ACHN (cell line): ENCODE measurements around the gene ARRDC2.
A peak's percentile ranks its signal among the peaks of the same experiment; 100 is the strongest.

Source experiments
- DNase-seq: peaks from one replicate; pipeline ENCODE4 v3.0.0-alpha.2; 2015
- in situ Hi-C: cut with HindIII; loops from 2 replicates; pipeline ENCODE4 v1.10.0; 2017; ENCODE audit warnings: low sequenced_read_pairs, low pct_ligation_motif_present, low pct_unique_long_range_greater_than_20kb

Gene ARRDC2

DNA sequence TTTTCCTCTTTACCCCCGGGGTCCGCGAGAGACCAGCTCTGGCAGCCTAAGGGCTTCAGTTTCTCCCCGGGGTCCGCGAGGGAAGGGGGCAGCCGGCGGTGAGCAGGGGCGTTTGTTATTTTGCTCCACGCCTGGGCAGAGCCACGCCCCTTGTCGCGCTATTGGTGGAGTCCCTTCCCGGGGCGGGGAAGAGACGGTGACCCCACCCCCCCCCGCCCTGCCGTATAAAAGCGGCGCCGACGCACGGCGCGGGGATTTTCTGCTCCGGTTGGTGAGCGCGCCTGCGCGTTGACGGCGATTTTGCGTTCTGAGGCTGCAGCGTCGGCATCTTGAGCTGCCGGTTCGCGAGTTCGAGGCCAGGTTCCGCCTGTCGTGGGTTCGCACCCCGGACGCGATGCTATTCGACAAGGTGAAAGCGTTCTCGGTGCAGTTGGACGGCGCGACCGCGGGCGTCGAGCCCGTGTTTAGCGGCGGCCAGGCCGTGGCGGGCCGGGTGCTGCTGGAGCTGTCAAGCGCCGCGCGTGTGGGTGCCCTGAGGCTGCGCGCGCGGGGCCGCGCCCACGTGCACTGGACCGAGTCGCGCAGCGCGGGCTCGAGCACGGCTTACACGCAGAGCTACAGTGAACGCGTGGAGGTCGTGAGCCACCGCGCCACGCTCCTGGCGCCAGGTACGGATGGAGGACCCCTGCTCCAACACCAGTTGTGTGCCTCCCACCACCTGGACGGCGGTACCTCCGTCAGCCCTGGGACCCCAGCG lies at the start of gene ARRDC2:
Gene ARRDC2, plus strand, starts transcription at position 254 of the 757 bp plus-strand sequence. Its CDS starts 141 bp downstream, at position 395.
- DNase-seq, result peak; percentile 85
- in situ Hi-C loops, result no loop called here

DNA sequence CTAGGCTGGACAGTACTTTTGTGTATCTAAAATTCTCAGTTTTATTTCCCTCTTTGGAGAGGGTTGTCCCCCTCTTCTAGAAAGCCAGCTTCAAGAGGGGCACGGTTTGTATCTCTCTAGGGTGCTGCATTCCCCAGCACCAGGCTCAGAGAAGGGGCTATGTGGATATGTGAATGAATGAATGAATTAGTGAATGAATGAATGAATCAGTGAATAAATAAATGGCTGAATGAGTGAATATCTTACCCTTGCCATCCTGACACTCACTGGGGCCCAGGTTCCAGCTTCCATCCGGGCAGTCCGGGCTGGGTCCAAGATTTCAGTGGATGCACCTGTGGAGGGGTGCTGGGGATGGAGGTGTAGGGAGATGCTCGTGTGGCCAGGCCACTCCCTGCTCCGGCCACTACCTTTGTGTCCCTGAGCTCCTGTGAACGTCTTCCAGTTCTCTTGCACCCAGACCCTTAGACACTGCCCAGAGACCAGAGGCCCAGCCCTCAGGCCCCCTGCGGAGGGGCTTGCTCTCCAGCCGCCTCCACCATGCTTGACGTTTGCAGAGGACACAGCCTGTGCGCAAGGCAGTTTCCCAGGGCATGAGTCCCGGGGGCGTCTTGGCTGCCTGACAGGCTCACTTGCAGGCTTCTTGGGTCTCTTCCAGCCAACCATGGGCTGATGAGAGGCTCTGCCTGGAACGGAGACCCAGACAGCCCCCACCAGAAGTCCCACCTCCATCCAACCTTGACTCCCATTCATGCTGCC lies 43.9 kb upstream of the ARRDC2 start:
- no peak for DNase-seq
- in situ Hi-C loops, result no loop called here

- in situ Hi-C loops, result no loop called here
- DNase-seq, result no peak
Measured at GRCh38 chr19:17965370-17966128, 42.4 kb upstream of the ARRDC2 start.

DNA sequence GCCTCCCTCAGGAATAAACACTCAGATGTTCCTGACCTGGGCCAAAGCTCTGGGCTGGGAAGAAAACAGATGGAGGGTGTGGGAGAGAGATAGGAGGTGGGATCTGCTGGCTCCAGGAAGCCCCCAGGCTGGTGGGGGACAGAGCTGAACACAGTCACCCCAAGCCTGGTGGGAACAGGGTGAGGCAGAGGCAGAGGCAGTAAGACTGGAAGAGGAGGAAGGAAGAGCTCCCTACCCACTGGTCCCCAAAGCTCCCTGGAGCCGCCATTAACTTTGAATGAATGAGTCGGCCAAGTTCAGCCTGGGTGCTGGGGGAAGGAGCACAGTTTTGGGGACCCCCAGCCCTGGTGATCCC lies 41.9 kb upstream of the ARRDC2 start:
- in situ Hi-C loops, result no loop called here
- no peak for DNase-seq

DNA sequence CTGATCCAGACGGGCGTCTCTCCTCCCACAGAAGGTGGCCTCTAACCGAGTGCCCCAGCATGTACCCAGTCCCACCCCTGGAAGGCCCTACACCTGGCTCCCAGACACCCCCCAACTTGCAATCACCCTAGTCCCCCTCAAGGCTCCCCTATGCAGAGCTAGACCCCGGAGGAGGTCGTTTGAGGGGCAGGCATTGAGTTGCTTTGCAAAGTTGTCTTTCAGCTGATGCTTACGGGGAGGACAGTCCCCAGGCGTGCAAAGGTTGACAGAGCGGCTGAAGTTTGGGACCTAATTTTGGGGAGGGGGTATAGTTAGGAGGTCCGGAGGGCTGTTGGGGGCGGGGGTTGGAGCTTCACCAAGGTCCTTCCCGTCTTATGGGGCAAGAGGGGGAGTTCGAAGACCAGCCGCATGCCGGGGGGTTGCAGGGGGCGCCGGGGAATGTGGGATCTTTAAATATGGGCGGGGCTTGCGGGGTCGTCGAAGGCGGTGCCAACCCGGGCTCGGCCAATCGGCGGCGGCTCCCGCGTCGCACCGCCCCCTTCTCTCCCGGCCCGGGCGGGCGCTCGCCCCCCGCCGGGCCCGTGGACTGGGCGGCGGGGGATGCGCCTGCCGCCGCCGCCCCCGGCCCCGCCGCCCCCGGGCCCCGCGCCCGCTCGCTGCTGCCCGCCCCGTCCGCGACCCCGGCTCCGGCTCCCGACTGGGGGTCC lies 41.3 kb upstream of the ARRDC2 start, which contains the start of gene KCNN1:
Gene KCNN1, plus strand, starts transcription at position 558 of the 707 bp plus-strand sequence. CDS start 6,782 bp downstream, outside the sequence.
- no peak for DNase-seq
- in situ Hi-C loops, result no loop called here

DNA sequence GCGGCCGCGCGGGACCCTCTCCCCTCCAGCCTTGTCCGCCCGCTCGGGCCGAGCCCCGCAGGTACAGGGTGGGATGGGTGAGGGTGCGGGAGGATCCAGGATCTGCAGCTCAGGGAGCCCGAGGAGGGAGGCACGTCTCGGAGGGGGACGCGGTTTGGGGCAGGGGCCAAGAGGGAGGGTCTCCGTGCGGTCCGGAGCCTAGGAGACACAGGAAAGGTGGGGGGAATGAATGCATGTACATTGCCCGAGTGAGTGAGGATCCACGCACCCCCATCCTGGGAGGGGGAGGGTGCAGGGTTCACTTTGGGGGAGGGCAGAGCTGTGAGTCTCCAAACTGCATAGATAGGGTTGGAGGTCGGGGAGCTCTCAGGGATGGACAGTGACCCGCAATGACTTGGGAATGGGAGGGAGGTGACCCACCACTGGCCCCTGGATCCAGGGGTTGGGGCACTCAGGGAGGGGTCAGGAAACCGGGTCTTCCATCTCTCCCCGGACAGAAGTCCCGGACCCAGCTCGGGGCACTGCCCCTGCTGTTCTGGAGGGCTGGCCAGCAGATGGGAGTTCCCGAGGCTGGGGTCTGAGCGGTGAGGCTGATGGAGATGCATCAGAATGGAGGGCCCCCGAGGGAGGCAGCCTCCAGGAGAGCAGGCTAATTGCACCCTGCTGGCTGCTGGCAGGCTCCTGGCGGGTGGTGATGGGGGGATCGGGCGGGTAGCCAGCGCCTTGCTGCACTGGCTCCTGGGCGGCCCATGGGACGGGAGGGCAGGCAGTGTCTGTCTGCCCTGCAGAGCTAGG lies 40.5 kb upstream of the ARRDC2 start:
- DNase-seq, result no peak
- in situ Hi-C loops, result no loop called here

DNA sequence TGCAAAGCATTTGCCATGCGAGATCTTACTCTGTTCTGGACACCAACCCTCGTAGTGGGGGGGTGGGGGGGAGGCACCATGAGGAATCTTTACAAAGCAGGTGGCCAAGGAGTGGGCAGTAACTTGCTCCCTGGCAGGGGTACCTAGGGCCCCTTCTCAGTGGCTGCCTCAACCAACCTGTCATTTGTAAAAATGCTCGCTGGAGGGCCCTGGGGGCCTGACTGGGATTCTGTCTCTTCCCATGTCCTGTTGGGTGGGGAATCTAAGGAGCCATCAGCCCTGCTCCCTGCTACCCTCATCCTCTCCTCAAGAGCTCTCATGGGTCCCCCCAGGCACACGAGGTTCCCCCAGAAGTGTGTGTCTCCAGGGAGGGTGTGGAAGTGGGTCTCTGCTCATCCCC lies 39.6 kb upstream of the ARRDC2 start:
- no peak for DNase-seq
- in situ Hi-C loops, result no loop called here

DNA sequence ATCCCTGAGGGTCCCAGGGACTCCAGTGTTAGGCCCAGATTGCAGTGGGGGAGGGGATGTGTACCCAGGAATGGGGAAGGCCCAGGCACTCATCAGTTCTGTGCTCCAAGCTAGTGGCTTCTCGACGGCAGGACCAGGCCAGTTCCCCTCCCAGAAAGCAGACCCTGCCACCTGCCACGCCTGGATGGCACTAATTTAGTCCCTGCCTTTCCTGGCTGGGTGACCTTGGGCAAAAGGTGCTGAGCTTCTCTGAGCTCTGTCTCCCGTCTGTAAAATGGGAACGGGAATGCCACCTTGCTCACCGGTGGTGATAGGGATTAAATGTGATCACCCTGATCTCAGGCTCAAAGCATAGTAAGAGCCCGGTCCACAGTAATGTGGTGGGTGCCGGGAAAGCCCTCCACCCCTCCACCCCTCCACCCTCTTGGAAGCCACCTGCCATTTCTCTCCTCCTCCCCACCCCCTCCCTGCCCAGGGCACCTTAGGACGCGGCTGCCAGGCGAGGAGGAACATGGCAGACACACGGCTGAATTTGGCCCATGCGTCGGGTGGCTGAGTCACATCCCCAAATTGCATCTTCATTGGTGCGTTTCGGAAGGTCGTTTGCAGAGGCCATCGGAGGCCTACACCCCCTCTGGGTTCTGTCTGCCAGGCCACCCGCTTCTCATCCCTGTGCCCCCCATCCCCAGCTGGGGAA lies 38.7 kb upstream of the ARRDC2 start:
- in situ Hi-C loops, result no loop called here
- DNase-seq, result no peak

DNA sequence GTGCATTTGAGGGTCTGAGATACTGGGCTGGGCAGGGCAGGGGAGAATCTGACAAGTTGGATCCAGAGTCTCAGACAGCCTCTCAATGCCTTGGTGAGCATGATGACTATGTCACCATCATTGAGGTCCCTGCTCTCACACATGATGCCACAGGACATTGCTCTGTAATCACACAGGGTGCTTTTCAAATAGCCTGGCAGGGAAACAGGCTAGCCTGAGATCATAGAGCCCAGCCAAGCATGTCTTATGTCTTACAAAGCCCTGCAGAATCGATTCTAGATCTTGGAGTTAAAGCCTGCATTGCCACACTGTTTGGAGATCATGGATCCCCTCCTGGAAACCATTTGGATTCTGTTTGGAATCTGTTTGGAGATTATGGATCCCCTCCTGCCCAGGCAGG lies 35.7 kb upstream of the ARRDC2 start:
- in situ Hi-C loops, result no loop called here
- DNase-seq, result no peak

- in situ Hi-C loops, result no loop called here
- no peak for DNase-seq
Measured at GRCh38 chr19:17973759-17974158, 34.2 kb upstream of the ARRDC2 start.

DNA sequence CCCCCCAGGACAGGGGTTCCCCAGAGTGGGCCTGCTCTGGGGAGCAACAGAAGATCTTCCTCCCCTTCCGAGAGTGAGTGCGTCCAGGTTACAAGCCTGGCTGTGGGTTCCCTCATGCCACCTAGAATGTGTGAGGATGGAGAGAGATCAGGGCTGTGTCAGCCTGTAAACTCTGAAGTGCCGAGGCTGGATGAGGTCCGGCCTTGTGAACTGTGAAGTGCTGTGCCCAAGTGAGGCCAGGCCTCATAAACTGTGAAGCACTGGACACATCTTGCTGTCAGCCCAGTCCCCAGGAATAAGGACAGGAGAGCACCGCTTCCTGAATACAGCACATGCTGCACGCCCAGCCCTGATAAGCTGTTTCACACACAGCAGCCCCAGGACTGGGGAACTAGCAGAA lies 33.4 kb upstream of the ARRDC2 start:
- no peak for DNase-seq
- in situ Hi-C loops, result no loop called here

DNA sequence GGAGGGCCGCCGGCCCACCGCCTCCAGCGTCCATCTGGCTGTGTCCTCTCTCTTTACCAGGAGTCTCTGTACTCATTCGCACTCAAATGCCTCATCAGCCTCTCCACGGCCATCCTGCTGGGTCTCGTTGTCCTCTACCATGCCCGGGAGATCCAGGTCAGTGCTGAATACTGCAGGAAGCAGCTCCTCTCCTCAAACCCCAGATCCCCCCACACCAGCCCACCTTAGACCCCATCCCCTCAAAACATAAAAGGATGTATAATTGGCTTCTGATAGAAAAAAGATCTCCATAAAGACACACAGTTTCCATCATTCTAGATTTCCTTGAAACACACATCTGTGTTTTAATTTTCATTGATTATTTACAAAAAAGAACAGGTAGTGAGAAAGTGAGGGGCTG lies 32.9 kb upstream of the ARRDC2 start:
- in situ Hi-C loops, result no loop called here
- DNase-seq, result no peak

GRCh38 chr19:17977021-17977420 lies 30.9 kb upstream of the ARRDC2 start:
- DNase-seq, result no peak
- in situ Hi-C loops, result no loop called here

DNA sequence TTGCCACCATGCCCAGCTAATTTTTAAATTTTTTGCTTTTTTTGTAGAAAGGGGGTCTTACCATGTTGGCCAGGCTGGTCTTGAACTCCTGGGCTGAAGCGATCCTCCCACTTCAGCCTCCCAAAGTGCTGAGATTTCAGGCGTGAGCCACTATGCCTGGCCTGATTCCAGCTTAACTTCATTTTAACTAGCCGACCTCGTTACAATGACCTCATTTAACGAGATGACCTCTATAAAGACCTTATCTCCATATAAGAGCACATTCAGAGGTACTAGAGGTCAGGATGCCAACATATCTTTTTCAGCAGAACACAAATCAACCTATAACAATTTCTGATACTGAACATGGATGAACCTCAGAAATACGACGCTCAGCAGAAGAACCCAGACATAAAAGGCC lies 30.5 kb upstream of the ARRDC2 start:
- DNase-seq, result no peak
- in situ Hi-C loops, result no loop called here

- in situ Hi-C loops, result no loop called here
Measured at GRCh38 chr19:17981611-17982010, 26.4 kb upstream of the ARRDC2 start.

DNA sequence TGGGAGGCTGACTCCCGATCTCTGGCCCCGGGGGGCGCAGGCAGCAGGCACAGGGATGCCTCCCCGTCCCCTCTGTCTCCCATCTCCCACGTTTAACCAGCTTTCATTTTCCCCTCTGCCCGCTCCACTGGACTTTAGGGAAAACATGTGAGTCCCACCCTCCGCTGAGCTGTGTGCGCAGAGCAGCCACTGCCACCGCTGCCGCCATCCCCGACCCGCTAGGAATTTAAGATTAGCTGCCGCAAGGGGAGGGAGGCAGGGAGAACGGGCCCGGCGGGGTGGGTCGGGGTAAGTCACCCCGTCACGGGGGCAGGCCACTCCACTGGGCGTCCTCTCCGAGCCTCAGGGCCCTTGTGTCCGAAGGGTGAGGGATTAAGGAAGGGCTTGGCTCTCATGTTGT lies 25.5 kb upstream of the ARRDC2 start:
- no peak for DNase-seq
- in situ Hi-C loops, result no loop called here

More at GRCh38 chr19:17981611-17982010, 26.4 kb upstream of the ARRDC2 start:
- DNase-seq, result no peak

DNA sequence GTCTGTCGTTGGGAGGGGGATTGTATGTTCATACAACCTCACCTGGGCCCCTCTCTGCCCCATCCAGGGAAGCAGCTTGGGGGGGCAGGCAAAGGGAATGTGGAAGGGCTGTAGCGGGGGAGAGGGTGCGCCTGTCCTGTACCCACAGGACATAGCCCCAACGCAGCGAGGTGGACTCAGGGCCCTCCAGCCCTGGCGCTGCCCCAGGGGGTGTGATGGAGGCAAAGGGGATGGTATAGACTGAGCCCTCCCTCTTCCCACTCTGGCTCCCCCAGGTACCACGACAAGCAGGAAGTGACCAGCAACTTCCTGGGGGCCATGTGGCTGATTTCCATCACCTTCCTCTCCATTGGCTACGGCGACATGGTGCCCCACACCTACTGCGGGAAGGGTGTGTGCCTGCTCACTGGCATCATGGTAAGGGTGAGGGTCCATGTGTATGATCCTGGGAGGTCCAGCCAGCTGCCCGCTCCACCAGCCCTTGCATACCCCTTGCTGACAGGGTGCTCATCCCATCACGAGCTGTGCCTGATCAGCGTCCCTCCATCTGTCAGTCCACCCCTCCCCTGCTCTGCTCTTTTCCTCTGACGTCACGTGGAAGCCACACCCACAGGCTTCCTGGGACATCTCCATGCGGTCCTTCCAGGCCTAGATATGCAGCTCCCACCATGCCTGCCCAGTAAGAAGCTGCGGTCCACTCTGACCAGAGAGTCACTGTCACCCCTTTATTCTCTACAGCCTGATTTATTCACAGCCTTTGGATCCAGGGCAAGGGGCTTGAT lies 22.7 kb upstream of the ARRDC2 start:
- in situ Hi-C loops, result no loop called here
- DNase-seq, result no peak
